NCI-H1417 treated with DMSO at 0.1 percent for 48 hours (cell line): ENCODE results near the gene ATG4A.

Experiments used
- DNase-seq: peaks from one replicate; lab custom pipeline; 2025; lab: John Stamatoyannopoulos, UW

The ATG4A gene

GRCh38 chrX:108123591-108124366, 32.2 kb downstream of the ATG4A start:
- no peak for DNase-seq

- no peak for DNase-seq
Measured at GRCh38 chrX:108126661-108127060, 35.1 kb downstream of the ATG4A start.

- no peak for DNase-seq
Measured at GRCh38 chrX:108127152-108127551, 35.6 kb downstream of the ATG4A start.

- DNase-seq, result no peak
Measured at GRCh38 chrX:108130889-108131288, 39.3 kb downstream of the ATG4A start.

- DNase-seq, result no peak
Measured at GRCh38 chrX:108131471-108131870, 39.9 kb downstream of the ATG4A start.

- DNase-seq, result no peak
Measured at GRCh38 chrX:108132034-108132433, 40.5 kb downstream of the ATG4A start.

GRCh38 chrX:108132876-108133275, 41.3 kb downstream of the ATG4A start:
- no peak for DNase-seq

- DNase-seq, result no peak
Measured at GRCh38 chrX:108134724-108135123, 43.1 kb downstream of the ATG4A start.

- no peak for DNase-seq
Measured at GRCh38 chrX:108138814-108139702, 47.5 kb downstream of the ATG4A start.

GRCh38 chrX:108148524-108148923, 56.9 kb downstream of the ATG4A start:
- no peak for DNase-seq

- DNase-seq, result no peak
Measured at GRCh38 chrX:108156082-108156481, 64.5 kb downstream of the ATG4A start.

- DNase-seq, result no peak
Measured at GRCh38 chrX:108156934-108157466, 65.4 kb downstream of the ATG4A start.

GRCh38 chrX:108157628-108158027, 66.0 kb downstream of the ATG4A start:
- no peak for DNase-seq

- DNase-seq, result no peak
Measured at GRCh38 chrX:108159028-108159670, 67.6 kb downstream of the ATG4A start.

- DNase-seq, result no peak
Measured at GRCh38 chrX:108160309-108160708, 68.7 kb downstream of the ATG4A start.

GRCh38 chrX:108162265-108162664, 70.7 kb downstream of the ATG4A start:
- DNase-seq, result no peak

- DNase-seq, result no peak
Measured at GRCh38 chrX:108163333-108164082, 71.9 kb downstream of the ATG4A start.

- no peak for DNase-seq
Measured at GRCh38 chrX:108165383-108166111, 74.0 kb downstream of the ATG4A start.

- DNase-seq, result no peak
Measured at GRCh38 chrX:108167211-108167872, 75.8 kb downstream of the ATG4A start.

GRCh38 chrX:108168961-108169740, 77.6 kb downstream of the ATG4A start:
- DNase-seq, result no peak
